Activated naive CD8-positive, alpha-beta T cell treated with anti-CD3 and anti-CD28 coated beads, Interleukin-2, amount 50 U/mL, for 24 hours (primary cell): ENCODE measurements around the gene PNO1.
"Not testable (repeated sequence)": the region's sequence is repeated elsewhere in the genome, so short reads cannot be mapped to it uniquely, and the experiment has no call there.

ENCODE experiments used
- ATAC-seq: fragments of 150-1000 bp; cut with Tn5 transposase; one replicate; pipeline ENCODE4 v1.10.0; 2021
- DNase-seq: peaks from one replicate; pipeline ENCODE4 v3.0.0; 2021
- H3K27ac Mint-ChIP-seq: one replicate; pipeline ENCODE4 v1.8.0; 2021; ENCODE audit warnings: mild to moderate bottlenecking, mixed read lengths
- H3K27me3 Mint-ChIP-seq: one replicate; pipeline ENCODE4 v1.8.0; 2021; ENCODE audit warnings: mixed read lengths
- H3K36me3 Mint-ChIP-seq: one replicate; pipeline ENCODE4 v1.8.0; 2021; ENCODE audit warnings: low read depth, mixed read lengths
- H3K4me1 Mint-ChIP-seq: one replicate; pipeline ENCODE4 v1.8.0; 2021; ENCODE audit warnings: mixed read lengths
- H3K4me3 Mint-ChIP-seq: one replicate; pipeline ENCODE4 v1.8.0; 2021; ENCODE audit warnings: mild to moderate bottlenecking, moderate library complexity, mixed read lengths
- H3K9me3 Mint-ChIP-seq: one replicate; pipeline ENCODE4 v1.8.0; 2021; ENCODE audit warnings: mixed read lengths

The PNO1 gene

GRCh38 chr2:68172990-68173700, 15.5 kb downstream of the PNO1 start:
- H3K36me3 Mint-ChIP-seq, result peaks cover 36% of the 10 kb centered on the region
- DNase-seq (no peak), ATAC-seq (no peak)
- H3K9me3 Mint-ChIP-seq, result no peaks in the 10 kb centered on the region
- no peak overlapping the region for H3K4me3 Mint-ChIP-seq
- H3K27me3 Mint-ChIP-seq, result no peaks in the 10 kb centered on the region
- peak overlapping the region; percentile 49 for H3K27ac Mint-ChIP-seq
- peaks cover 4% of the 10 kb centered on the region for H3K4me1 Mint-ChIP-seq

DNA sequence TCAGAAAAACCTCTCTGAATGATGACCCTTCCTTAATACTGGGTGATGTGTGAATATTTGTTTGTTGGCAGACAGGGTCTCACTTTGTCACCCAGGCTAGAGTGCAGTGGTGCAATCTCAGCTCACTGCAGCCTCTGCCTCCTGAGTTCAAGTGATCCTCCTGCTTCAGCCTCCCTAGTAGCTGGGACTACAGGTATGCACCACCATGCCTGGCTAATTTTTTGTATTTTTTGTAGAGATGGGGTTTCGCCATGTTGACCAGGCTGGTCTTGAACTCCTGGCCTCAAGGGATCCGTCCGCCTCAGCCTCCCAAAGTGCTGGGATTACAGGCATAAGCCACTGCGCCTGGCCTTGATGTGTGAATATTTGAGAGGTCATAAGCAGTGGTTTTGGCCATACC, 17.5 kb downstream of the PNO1 start:
- H3K9me3 Mint-ChIP-seq, H3K27me3 Mint-ChIP-seq, DNase-seq, H3K4me3 Mint-ChIP-seq, ATAC-seq, H3K27ac Mint-ChIP-seq: not testable (repeated sequence)
- Mint-ChIP-seq H3K4me1 (peaks cover 14% of the 10 kb centered on the region), H3K36me3 (peaks cover 39% of the 10 kb centered on the region)

DNA sequence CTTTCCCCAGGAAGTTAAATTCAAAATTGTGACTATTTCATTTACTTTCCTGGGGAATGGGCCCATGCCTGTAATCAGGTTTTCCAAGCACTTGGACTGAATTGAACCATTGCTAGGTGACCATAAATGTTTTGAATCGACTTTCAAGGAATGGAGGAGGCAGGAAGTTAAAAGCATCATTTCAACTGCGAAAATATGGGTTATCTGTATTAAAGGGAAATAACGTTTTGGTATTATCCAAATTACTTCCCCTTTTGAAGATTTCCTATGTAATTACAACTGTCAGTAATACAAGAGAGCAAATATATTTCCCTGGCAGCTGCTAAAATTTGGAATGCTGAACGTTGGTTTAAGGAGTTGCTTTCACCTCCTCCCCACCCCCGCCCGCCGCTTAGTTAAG, 19.0 kb downstream of the PNO1 start:
- Mint-ChIP-seq H3K27ac (no peak overlapping the region), H3K27me3 (no peaks in the 10 kb centered on the region), H3K36me3 (peaks cover 46% of the 10 kb centered on the region), H3K4me3 (no peak overlapping the region), H3K9me3 (no peaks in the 10 kb centered on the region), H3K4me1 (peaks cover 19% of the 10 kb centered on the region)
- DNase-seq (no peak), ATAC-seq (no peak)

GRCh38 chr2:68177541-68177940, 19.9 kb downstream of the PNO1 start:
- Mint-ChIP-seq H3K4me1 (peaks cover 20% of the 10 kb centered on the region), H3K9me3 (no peaks in the 10 kb centered on the region), H3K4me3 (no peak overlapping the region), H3K27me3 (no peaks in the 10 kb centered on the region), H3K27ac (no peak overlapping the region), H3K36me3 (peaks cover 52% of the 10 kb centered on the region)
- ATAC-seq (no peak), DNase-seq (no peak)

GRCh38 chr2:68178432-68178831, 20.7 kb downstream of the PNO1 start:
- Mint-ChIP-seq H3K36me3 (peaks cover 50% of the 10 kb centered on the region), H3K4me3 (no peak overlapping the region), H3K9me3 (no peaks in the 10 kb centered on the region), H3K27ac (no peak overlapping the region), H3K27me3 (no peaks in the 10 kb centered on the region), H3K4me1 (peaks cover 16% of the 10 kb centered on the region)
- no peak for DNase-seq
- ATAC-seq, result no peak

GRCh38 chr2:68178954-68179627, 21.4 kb downstream of the PNO1 start:
- peaks cover 44% of the 10 kb centered on the region for H3K36me3 Mint-ChIP-seq
- no peaks in the 10 kb centered on the region for H3K27me3 Mint-ChIP-seq
- H3K27ac Mint-ChIP-seq, result peak overlapping the region; percentile 62
- H3K4me1 Mint-ChIP-seq, result peaks cover 16% of the 10 kb centered on the region
- no peak overlapping the region for H3K4me3 Mint-ChIP-seq
- H3K9me3 Mint-ChIP-seq, result no peaks in the 10 kb centered on the region
- DNase-seq (no peak), ATAC-seq (no peak)

DNA sequence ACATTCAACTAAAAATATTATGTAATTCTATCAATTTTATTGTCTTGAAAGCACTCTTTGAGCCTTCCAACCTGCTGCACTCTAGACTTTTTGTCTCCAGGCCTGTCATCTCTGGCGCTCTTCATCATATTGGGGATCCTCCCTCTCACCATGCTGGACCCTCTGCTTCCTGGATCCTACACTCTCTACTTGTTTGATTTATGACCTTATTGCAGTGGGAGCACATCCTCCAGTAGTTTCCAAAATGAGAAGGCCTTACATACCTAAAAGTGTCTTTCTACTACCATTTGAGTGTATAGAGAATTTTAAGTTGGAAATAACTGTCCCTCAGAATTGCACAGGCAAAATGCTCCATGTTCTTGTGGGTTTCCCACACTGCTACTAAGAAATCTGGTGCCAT, 25.2 kb downstream of the PNO1 start:
- H3K36me3 Mint-ChIP-seq, result peaks cover 51% of the 10 kb centered on the region
- H3K27me3 Mint-ChIP-seq, result no peaks in the 10 kb centered on the region
- peaks cover 21% of the 10 kb centered on the region for H3K4me1 Mint-ChIP-seq
- H3K27ac Mint-ChIP-seq, result peak overlapping the region; percentile 24
- ATAC-seq, result no peak
- DNase-seq, result no peak
- H3K4me3 Mint-ChIP-seq, result no peak overlapping the region
- H3K9me3 Mint-ChIP-seq, result no peaks in the 10 kb centered on the region

DNA sequence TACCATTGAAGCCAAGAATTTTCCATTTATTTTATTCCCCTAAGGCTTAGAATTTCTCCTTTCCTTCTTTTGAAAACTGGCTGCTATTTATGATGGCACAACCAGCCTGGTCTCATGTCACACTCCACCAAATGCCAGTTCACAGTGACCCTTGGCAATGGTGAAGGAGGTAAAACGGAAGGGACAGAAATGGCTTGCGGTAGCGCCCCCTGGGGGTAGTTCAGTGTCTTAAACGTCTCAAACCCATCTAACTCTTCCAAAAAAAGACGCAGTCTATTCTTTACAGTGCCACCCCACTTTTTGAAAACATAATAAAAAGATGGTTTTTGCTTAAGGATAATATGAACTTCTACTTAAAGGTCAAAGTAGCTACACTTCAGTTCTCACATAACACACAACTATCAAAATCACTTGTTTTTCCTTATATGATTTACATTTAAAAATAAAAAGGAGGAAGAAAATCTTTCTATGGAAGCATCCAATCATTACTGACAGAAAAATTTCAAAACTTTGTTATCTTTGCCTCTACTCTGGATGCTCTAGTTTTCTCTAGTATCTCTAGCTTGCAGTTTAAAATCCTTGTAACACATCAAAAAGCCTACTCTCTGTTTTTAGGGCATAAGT, 28.0 kb downstream of the PNO1 start:
- ATAC-seq, result peak; percentile 66
- Mint-ChIP-seq H3K9me3 (no peaks in the 10 kb centered on the region), H3K27ac (no peak overlapping the region), H3K36me3 (peaks cover 37% of the 10 kb centered on the region), H3K27me3 (no peaks in the 10 kb centered on the region), H3K4me3 (no peak overlapping the region), H3K4me1 (peaks cover 26% of the 10 kb centered on the region)
- DNase-seq, result peak; percentile 73

GRCh38 chr2:68187329-68187728, 29.6 kb downstream of the PNO1 start:
- no peak overlapping the region for H3K4me3 Mint-ChIP-seq
- peaks cover 33% of the 10 kb centered on the region for H3K4me1 Mint-ChIP-seq
- no peak overlapping the region for H3K27ac Mint-ChIP-seq
- peaks cover 26% of the 10 kb centered on the region for H3K36me3 Mint-ChIP-seq
- ATAC-seq, result no peak
- no peaks in the 10 kb centered on the region for H3K27me3 Mint-ChIP-seq
- H3K9me3 Mint-ChIP-seq, result no peaks in the 10 kb centered on the region
- no peak for DNase-seq

GRCh38 chr2:68188831-68189230, 31.1 kb downstream of the PNO1 start:
- Mint-ChIP-seq H3K27ac (no peak overlapping the region), H3K9me3 (no peaks in the 10 kb centered on the region), H3K4me1 (peaks cover 46% of the 10 kb centered on the region), H3K4me3 (no peak overlapping the region), H3K36me3 (peaks cover 20% of the 10 kb centered on the region), H3K27me3 (no peaks in the 10 kb centered on the region)
- DNase-seq, result no peak
- ATAC-seq, result no peak

- DNase-seq, result no peak
- no peak overlapping the region for H3K27ac Mint-ChIP-seq
- no peak for ATAC-seq
- no peak overlapping the region for H3K4me3 Mint-ChIP-seq
- peaks cover 56% of the 10 kb centered on the region for H3K4me1 Mint-ChIP-seq
- peaks cover 14% of the 10 kb centered on the region for H3K36me3 Mint-ChIP-seq
- H3K27me3 Mint-ChIP-seq, result no peaks in the 10 kb centered on the region
- H3K9me3 Mint-ChIP-seq, result no peaks in the 10 kb centered on the region
Observed at GRCh38 chr2:68189991-68190784, 32.5 kb downstream of the PNO1 start.

DNA sequence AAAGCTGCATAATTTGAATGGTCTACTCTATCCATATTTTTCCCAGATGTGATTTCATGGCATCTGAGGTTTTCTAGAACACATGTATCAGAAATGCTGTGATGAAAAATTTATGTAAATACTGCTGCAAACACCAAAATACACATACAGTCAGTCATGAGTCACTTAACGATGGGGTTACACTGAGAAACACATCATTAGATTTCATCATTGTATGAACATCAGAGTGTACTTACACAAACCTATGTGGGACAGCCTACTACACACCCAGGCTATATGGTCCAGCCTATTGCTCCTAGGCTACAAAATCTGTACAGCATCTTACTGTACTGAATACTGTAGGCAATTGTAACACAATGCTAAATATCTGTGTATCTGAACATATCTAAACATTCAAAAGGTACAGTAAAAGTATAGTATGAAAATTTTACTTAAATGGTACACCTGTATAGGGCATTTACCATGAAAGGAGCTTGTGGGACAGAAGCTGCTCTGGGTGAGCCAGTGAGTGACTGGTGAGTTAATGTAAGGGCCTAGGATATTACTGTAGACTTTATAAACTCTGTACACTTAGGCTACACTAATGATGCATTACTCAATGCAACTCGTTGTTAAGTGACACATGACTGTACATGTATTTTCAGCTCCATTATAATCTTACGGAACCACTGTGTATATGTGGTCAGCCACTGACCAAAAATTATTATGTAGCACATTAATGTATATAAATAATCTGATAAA, 33.5 kb downstream of the PNO1 start:
- H3K27ac Mint-ChIP-seq, result peak overlapping the region; percentile 39
- peaks cover 6% of the 10 kb centered on the region for H3K36me3 Mint-ChIP-seq
- no peaks in the 10 kb centered on the region for H3K27me3 Mint-ChIP-seq
- H3K4me1 Mint-ChIP-seq, result peaks cover 63% of the 10 kb centered on the region
- H3K4me3 Mint-ChIP-seq, result no peak overlapping the region
- H3K9me3 Mint-ChIP-seq, result no peaks in the 10 kb centered on the region
- peak; percentile 83 for ATAC-seq
- no peak for DNase-seq

DNA sequence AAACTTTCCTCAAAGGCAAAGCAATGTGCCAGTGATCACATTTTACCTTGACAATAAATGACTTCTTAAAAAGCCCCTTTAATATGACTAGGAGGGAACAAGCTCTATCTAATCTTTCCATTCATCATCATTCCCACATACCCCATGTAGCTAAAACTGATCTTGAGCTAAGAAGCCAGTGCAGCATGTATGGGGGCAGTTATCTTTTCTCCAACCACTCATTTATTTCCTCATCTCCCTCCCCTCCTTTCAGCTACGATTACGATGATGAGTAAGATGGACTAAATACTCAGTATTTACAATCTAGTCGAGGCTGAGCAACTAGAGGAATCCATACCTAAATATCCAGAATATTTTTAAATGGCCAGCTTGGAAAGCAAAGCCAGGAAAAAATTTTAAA, 35.5 kb downstream of the PNO1 start:
- ATAC-seq (peak; percentile 88), DNase-seq (no peak)
- Mint-ChIP-seq H3K27ac (peak overlapping the region; percentile 78), H3K27me3 (no peaks in the 10 kb centered on the region), H3K9me3 (no peaks in the 10 kb centered on the region), H3K4me3 (no peak overlapping the region), H3K36me3 (peaks cover 4% of the 10 kb centered on the region), H3K4me1 (peaks cover 64% of the 10 kb centered on the region)

GRCh38 chr2:68193787-68194372, 36.2 kb downstream of the PNO1 start:
- no peak for ATAC-seq
- H3K4me1 Mint-ChIP-seq, result peaks cover 61% of the 10 kb centered on the region
- peaks cover 4% of the 10 kb centered on the region for H3K36me3 Mint-ChIP-seq
- no peaks in the 10 kb centered on the region for H3K9me3 Mint-ChIP-seq
- H3K4me3 Mint-ChIP-seq, result no peak overlapping the region
- no peaks in the 10 kb centered on the region for H3K27me3 Mint-ChIP-seq
- peak overlapping the region; percentile 78 for H3K27ac Mint-ChIP-seq
- DNase-seq, result no peak
